Neuron (in vitro differentiated cells): ENCODE results near the gene FA2H.
"Not testable (repeated sequence)": the region's sequence is repeated elsewhere in the genome, so short reads cannot be mapped to it uniquely, and the experiment has no call there.

Experiments
- H2AFZ ChIP-seq: one replicate; pipeline ENCODE4 v1.6.1; 2013; ENCODE audit warnings: low read depth, mild to moderate bottlenecking, inconsistent platforms, low read length, moderate library complexity
- H3K27me3 ChIP-seq: one replicate; pipeline ENCODE4 v1.6.1; 2013; ENCODE audit warnings: low read length; ENCODE audit not compliant: insufficient read depth
- H3K36me3 ChIP-seq: one replicate; pipeline ENCODE4 v1.6.1; 2013; ENCODE audit warnings: low read length; ENCODE audit not compliant: insufficient read depth
- H3K4me1 ChIP-seq: one replicate; pipeline ENCODE4 v1.6.1; 2013; ENCODE audit warnings: low read length; ENCODE audit not compliant: insufficient read depth
- H3K4me3 ChIP-seq: 2 replicates; pipeline ENCODE4 v1.5.1; 2013; ENCODE audit warnings: mild to moderate bottlenecking, low read length, moderate library complexity
- H3K9me3 ChIP-seq: one replicate; pipeline ENCODE4 v1.6.1; 2013; ENCODE audit warnings: low read length

FA2H gene

DNA sequence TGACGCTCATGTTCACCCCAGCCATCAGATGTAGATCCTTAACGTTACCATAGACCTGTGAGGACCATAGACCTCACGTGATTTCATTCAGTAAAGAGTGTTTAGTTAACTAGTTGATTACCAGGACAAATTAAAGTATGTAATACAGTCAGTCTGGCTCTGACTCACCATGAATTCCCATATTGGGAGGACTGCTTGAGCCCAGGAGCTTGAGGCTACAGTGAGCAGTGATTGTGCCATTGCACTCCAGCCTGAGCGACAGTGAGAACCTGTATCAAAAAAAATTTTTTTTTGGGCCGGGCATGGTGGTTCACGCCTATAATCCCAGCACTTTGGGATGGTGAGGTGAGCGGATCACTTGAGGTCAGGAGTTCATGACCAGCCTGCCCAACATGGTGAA, 13.5 kb upstream of the FA2H start:
- no peak overlapping the region for H2AFZ ChIP-seq
- H3K9me3 ChIP-seq = no peaks in the 10 kb centered on the region
- H3K36me3 ChIP-seq = no peaks in the 10 kb centered on the region
- no peaks in the 10 kb centered on the region for H3K27me3 ChIP-seq
- no peaks in the 10 kb centered on the region for H3K4me1 ChIP-seq
- H3K4me3 ChIP-seq = no peak overlapping the region

DNA sequence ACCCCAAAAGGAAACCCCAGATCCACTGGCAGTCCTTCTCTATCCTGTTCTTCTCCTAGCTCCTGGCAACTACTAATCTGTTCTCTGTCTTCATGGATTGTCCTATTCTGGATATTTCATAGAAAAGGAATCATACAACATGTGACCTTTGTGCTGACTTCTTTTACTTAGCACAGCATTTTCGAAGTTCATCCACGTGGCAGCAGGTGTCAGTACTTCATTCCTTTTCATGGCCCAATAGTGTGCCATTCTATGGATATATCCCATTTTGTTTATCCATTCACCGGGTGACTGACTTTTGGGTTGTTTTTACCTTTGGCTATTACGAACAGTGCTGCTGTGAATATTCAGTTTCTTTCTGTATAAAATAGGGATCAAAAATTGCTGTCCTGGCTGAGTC, 10.4 kb upstream of the FA2H start:
- no peaks in the 10 kb centered on the region for H3K4me1 ChIP-seq
- H3K9me3 ChIP-seq = no peaks in the 10 kb centered on the region
- no peaks in the 10 kb centered on the region for H3K27me3 ChIP-seq
- no peak overlapping the region for H3K4me3 ChIP-seq
- no peaks in the 10 kb centered on the region for H3K36me3 ChIP-seq
- no peak overlapping the region for H2AFZ ChIP-seq

DNA sequence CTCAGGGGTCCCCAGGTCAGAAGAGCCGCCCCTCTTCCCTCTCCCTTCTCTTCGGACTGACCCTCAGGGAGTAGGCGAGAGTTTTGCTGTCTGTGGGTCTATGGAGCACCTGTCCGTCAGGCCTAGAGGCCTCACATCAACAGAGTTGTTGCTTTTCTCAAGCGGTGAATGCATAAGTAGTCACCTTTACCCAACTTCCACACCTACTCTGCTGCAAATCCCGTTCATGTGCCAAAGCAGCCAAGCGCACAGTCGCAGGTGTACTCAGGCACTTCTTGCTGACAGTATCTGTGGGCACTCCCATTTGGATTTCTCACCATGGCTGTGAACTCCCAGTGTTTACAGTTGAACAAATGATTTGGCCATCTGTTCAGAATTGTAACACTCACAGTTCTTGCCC, 4.0 kb upstream of the FA2H start:
- Histone ChIP-seq H3K9me3 (no peaks in the 10 kb centered on the region), H3K36me3 (no peaks in the 10 kb centered on the region), H3K27me3 (peaks cover 13% of the 10 kb centered on the region), H3K4me1 (peaks cover 7% of the 10 kb centered on the region), H2AFZ (no peak overlapping the region), H3K4me3 (no peak overlapping the region)

DNA sequence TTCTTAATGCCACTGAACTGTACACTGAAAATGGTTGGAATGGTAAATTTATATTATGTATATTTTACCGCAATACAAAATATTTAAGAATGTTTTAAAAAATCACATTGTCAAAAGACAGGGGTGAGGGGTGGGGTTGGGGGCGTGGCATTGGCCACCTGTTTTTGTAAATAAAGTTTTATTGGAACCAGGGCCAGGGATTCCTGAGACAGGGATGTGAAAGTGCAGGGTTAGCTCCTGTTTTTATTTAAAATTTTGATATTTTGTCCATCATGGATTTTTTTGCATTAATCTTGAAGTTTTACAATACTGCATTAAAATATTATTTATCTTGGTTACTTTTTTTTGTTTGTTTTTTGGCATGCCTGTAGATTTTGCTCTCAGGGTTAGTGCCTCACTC, 2.3 kb upstream of the FA2H start:
- Histone ChIP-seq H3K4me1 (peaks cover 7% of the 10 kb centered on the region), H3K36me3 (no peaks in the 10 kb centered on the region), H3K27me3 (peaks cover 29% of the 10 kb centered on the region), H3K9me3 (no peaks in the 10 kb centered on the region), H3K4me3 (no peak overlapping the region), H2AFZ (no peak overlapping the region)

DNA sequence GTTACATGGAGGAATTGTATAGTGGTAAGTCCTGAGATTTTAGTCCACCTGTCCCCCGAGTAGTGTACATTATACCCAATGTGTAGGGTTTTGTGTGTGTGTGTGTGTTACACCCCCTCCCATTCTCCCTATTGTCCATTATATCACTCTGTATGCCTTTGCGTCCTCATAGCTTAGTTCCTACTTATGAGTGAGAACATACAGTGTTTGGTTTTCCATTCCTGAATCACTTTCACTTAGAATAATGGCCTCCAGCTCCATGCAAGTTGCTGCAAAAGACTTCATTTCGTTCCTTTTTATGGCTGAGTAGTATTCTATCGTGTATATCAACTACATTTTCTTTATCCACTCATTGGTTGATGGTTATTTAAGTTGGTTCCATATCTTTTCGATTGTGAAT, 635 bp upstream of the FA2H start:
- Histone ChIP-seq H2AFZ (peak overlapping the region; percentile 70), H3K4me1 (peaks cover 7% of the 10 kb centered on the region), H3K27me3 (peaks cover 38% of the 10 kb centered on the region), H3K9me3 (no peaks in the 10 kb centered on the region), H3K36me3 (no peaks in the 10 kb centered on the region), H3K4me3 (no peak overlapping the region)

DNA sequence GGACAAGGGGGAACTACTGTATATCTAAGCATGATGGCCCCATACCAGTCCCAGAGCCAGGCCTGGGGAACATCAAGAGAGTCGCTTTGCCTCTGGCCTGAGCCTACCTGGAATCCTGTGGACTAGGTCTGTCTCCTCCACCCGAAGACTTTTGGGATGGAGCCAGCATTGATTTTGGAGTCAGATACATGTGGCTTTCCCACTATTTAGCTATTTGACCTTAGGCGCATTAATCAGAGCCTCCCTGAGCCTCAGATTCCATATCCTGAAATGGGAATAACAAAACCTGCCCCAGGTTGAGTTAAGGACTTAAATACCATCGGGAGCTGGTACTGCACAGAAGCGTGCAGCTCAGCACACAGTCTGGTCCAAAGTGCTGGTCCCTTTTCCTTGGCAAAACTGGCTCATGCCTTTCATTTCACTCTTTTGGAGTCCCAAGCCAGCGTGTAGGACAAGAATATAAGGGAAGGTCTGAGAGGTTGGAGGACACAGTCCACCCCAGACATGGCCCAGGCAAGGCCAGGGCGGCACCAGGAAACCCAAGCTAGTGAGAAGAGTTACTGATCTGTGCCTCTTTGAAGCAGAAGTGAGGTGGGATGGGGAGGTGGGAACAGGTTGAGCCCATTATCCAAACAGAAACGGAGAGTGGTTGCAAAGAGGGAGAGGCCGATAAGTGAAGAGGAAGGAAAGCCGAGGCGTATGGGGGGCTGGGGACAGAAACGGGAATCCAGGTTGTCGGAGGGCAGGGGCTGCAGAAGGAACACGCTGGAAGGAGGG, 986 bp downstream of the FA2H start:
- Histone ChIP-seq H2AFZ (peak overlapping the region; percentile 70), H3K4me1 (peaks cover 7% of the 10 kb centered on the region), H3K36me3 (no peaks in the 10 kb centered on the region), H3K9me3 (no peaks in the 10 kb centered on the region), H3K4me3 (peak overlapping the region; percentile 41), H3K27me3 (peaks cover 44% of the 10 kb centered on the region)

DNA sequence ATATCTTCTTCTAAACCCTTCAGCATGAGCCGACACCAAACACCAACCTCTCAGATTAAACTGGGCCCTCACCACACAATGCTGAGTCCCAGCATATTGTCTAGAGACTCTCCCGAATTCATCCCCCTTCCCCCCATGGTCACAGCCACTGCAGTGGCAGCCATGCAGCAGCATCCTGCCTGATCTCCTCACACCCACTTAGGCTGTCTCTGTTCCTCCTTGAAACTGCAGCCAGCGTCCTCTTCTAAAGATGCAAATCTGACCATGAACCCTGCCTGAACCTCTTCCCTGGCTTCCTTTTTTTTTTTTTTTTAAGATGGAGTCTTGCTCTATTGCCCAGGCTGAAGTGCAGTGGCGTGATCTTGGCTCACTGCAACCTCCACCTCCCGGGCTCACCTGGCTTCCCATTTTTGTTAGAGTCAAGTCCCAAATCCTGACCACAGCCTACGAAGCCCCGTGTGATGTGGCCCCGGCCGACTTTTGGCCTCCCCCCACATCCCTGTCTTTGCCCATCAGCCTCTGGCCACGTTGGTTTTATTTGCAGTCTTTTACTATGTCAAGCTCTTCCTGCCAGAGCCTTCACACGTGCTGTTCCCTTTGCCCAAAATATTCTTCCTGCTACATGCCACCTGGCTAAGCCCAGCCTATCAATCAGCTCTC, 2.8 kb downstream of the FA2H start:
- peaks cover 47% of the 10 kb centered on the region for H3K27me3 ChIP-seq
- H3K9me3 ChIP-seq = no peaks in the 10 kb centered on the region
- H3K4me3 ChIP-seq = no peak overlapping the region
- no peak overlapping the region for H2AFZ ChIP-seq
- no peaks in the 10 kb centered on the region for H3K36me3 ChIP-seq
- H3K4me1 ChIP-seq = peaks cover 7% of the 10 kb centered on the region

DNA sequence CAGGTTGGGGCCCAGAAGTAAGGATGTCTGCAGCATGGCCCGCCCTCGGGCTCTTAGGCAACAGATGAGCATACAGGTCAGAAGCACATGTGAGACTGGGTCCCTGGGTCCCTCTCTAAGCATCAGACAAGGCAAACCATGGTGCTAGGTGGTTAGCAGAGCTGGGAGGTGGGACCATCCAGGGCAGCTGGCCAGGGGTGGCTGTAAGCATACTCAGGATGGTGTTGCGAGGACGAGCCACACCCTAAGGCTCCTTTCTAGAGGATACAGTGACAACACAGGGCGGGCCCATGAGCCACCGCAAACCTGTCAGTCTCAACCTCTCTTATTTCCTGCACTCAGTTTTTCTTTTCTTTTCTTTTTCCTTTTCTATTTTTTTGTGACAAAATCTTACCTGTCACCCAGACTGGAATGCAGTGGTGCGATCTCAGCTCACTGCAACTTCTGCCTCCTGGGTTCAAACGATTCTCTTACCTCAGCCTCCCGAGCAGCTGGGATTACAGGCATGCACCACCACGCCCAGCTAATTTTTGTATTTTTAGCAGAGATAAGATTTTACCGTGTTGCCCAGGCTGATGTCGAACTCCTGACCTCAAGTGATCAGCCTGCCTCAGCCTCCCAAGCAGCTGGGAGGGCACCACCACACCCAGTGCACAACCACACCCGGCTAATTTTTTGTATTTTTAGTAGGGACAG, 3.6 kb downstream of the FA2H start:
- Histone ChIP-seq H3K9me3 (no peaks in the 10 kb centered on the region), H3K27me3 (peaks cover 47% of the 10 kb centered on the region), H3K36me3 (no peaks in the 10 kb centered on the region), H2AFZ (no peak overlapping the region), H3K4me3 (no peak overlapping the region), H3K4me1 (peaks cover 7% of the 10 kb centered on the region)

DNA sequence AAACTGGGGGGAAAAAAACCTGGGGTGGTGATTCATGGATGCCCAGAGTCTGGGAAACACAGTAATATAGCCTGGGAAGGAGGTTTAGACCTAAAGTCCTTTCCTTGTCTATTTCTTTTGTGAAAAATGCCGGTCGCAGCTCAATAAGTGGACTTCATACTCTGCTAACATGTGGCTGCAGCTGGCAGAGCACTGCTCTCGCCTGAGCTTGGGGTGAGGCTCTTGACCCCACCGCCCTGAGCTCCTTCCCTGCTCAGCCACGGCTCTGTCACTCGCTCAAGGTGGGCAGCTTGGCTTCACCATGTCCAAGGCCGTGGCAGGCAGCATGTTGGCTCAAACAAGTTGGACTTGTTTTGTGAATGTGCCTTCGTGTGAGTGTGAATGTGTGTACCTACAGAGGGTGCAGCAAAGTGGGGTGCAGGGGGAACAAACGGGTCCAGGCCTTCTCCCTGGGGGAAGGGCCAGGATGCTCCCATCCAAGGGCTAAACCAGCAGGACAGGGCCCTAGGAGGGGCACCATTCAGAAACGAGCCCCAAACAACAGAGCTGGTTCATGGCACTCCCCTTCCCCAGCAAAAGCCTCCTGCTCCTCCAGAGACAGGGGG, 4.9 kb downstream of the FA2H start:
- Histone ChIP-seq H2AFZ (no peak overlapping the region), H3K9me3 (no peaks in the 10 kb centered on the region), H3K4me3 (no peak overlapping the region), H3K36me3 (no peaks in the 10 kb centered on the region), H3K4me1 (peaks cover 7% of the 10 kb centered on the region), H3K27me3 (peaks cover 41% of the 10 kb centered on the region)

DNA sequence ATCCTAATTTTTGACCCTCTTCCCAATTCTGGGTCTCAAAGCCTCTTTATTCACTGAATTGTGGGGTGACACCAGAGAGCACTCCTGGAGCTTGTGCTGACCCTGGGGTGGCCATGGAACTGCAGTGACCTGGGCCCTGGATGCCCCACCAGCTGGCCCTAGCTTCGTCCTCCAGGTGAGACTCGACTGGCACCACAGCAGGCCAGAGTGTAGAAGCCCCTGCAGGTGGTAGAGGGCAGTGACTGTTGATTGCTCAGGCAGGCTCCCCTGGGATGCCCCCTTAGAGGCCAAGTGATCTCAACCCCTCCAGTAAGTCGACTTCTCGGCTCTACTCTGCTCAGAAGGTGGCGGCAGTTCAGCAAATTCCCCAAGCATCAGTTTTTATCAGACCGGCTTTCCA, 6.4 kb downstream of the FA2H start:
- H3K27me3 ChIP-seq = peaks cover 31% of the 10 kb centered on the region
- H3K36me3 ChIP-seq = no peaks in the 10 kb centered on the region
- H3K4me1 ChIP-seq = no peaks in the 10 kb centered on the region
- no peak overlapping the region for H3K4me3 ChIP-seq
- H3K9me3 ChIP-seq = no peaks in the 10 kb centered on the region
- H2AFZ ChIP-seq = no peak overlapping the region

DNA sequence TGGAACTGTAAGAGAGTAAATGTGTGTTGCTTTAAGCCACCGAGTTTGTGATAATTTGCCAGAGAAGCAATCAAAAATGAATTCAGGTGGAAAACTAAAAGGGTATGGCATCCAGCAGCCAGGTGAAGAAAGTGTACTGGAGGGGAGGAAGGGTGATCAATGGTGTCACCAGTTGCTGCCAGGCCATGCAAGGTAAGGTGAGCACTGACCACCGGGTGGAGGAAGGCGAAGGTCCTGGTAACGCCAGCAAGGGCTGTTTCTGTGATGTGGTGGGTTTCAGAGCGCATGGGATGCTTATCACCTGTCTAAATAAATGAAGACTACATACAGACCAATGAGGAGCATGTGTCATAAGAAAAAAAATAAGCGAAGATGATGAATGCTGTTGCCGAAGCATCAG, 6.9 kb downstream of the FA2H start:
- Histone ChIP-seq H3K36me3 (no peaks in the 10 kb centered on the region), H2AFZ (no peak overlapping the region), H3K27me3 (peaks cover 26% of the 10 kb centered on the region), H3K4me1 (no peaks in the 10 kb centered on the region), H3K4me3 (no peak overlapping the region), H3K9me3 (no peaks in the 10 kb centered on the region)

DNA sequence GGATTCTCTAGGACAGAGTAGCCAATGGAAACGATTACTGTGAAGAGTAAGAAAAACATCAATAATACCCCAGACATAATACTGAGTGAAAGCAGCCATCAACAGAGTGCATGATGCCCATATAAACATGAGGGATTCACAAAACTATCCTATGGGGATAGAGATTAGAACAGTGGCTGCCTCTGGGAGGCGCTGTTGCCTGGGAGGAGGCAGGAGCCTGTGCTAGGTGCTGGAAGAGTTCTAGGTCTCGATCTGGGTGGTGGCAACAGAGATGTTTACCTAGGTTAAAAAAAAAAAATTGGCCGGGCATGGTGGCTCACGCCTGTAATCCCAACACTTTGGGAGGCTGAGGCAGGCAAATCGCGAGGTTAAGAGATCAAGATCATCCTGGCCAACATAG, 7.9 kb downstream of the FA2H start:
- Histone ChIP-seq H3K4me3 (no peak overlapping the region), H3K4me1 (no peaks in the 10 kb centered on the region), H3K9me3 (no peaks in the 10 kb centered on the region), H3K27me3 (peaks cover 17% of the 10 kb centered on the region), H2AFZ (no peak overlapping the region), H3K36me3 (no peaks in the 10 kb centered on the region)

DNA sequence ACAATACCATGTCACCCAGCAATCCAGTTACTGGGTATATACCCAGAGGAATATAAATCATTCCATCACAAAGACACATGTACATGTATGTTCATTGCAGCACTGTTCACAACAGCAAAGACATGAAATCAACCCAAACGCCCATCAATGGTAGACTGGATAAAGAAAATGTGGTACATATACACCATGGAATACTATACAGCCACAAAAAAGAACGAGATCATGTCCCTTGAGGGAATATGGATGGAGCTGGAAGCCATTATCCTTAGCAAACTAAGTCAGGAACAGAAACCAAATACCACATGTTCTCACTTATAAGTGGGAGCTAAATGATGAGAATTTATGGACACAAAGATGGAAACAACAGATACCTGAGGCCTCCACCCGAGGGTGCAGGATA, 10.4 kb downstream of the FA2H start:
- H3K27me3 ChIP-seq, H3K9me3 ChIP-seq: not testable (repeated sequence)

More for the DNA sequence above, 10.4 kb downstream of the FA2H start:
- not testable (repeated sequence) for H3K36me3 ChIP-seq, H3K4me1 ChIP-seq, H3K4me3 ChIP-seq, H2AFZ ChIP-seq
